HUES64 (cell line): Measurements from ENCODE around the gene GPC3.

Experiments used
- H3K27ac ChIP-seq: 2 replicates; pipeline ENCODE4 v1.7.0; 2013; ENCODE audit warnings: low read depth, low read length, inconsistent platforms
- H3K27me3 ChIP-seq: 2 replicates; pipeline ENCODE4 v1.6.1; 2013; ENCODE audit warnings: mild to moderate bottlenecking, low read length; ENCODE audit not compliant: insufficient read depth
- H3K36me3 ChIP-seq: 2 replicates; pipeline ENCODE4 v1.6.1; 2013; ENCODE audit warnings: mild to moderate bottlenecking, low read length; ENCODE audit not compliant: insufficient read depth
- H3K4me1 ChIP-seq: 2 replicates; pipeline ENCODE4 v1.6.1; 2013; ENCODE audit warnings: mild to moderate bottlenecking, low read length, moderate library complexity; ENCODE audit not compliant: insufficient read depth
- H3K4me3 ChIP-seq: 2 replicates; pipeline ENCODE4 v1.5.1; 2013; ENCODE audit warnings: mild to moderate bottlenecking, low read length, moderate library complexity
- H3K9ac ChIP-seq: 2 replicates; pipeline ENCODE4 v1.6.1; 2013; ENCODE audit warnings: mild to moderate bottlenecking, low read depth, low read length
- H3K9me3 ChIP-seq: 2 replicates; pipeline ENCODE4 v1.6.1; 2013; ENCODE audit warnings: low read depth, low read length; ENCODE audit not compliant: insufficient read depth
- WGBS: fragments of 150-250, 120-280 bp; methylation state at CpG from one replicate; pipeline ENCODE4 v1.1.7; 2013; ENCODE audit warnings: missing lambda C conversion rate; 5-methylcytosine and 5-hydroxymethylcytosine counted together

GPC3 gene

GRCh38 chrX:133966199-133966598, 19.2 kb downstream of the GPC3 start:
- Histone ChIP-seq H3K27ac (no peak overlapping the region), H3K9me3 (no peaks in the 10 kb centered on the region), H3K36me3 (no peaks in the 10 kb centered on the region; the same call in 1 of the 2 replicates), H3K4me1 (peaks cover 39% of the 10 kb centered on the region), H3K9ac (no peak overlapping the region), H3K27me3 (no peaks in the 10 kb centered on the region), H3K4me3 (no peak overlapping the region)
- WGBS = 96% methylated on average over 3 of the region's 3 CpGs

- Histone ChIP-seq H3K9ac (no peak overlapping the region), H3K9me3 (no peaks in the 10 kb centered on the region), H3K27ac (no peak overlapping the region), H3K27me3 (no peaks in the 10 kb centered on the region), H3K4me1 (peaks cover 31% of the 10 kb centered on the region), H3K36me3 (no peaks in the 10 kb centered on the region; the same call in 1 of the 2 replicates), H3K4me3 (no peak overlapping the region)
- 91% methylated on average over 3 of the region's 3 CpGs for WGBS
Observed at GRCh38 chrX:133965321-133965720, 20.1 kb downstream of the GPC3 start.

- no peaks in the 10 kb centered on the region for H3K9me3 ChIP-seq
- no peaks in the 10 kb centered on the region; the same call in 1 of the 2 replicates for H3K36me3 ChIP-seq
- H3K4me1 ChIP-seq = peaks cover 1% of the 10 kb centered on the region
- H3K27me3 ChIP-seq = no peaks in the 10 kb centered on the region
- H3K27ac ChIP-seq = no peak overlapping the region
- no peak overlapping the region for H3K4me3 ChIP-seq
- 96% methylated on average over 6 of the region's 6 CpGs for WGBS
- H3K9ac ChIP-seq = no peak overlapping the region
Observed at GRCh38 chrX:133961046-133961445, 24.3 kb downstream of the GPC3 start.

GRCh38 chrX:133959972-133960371, 25.4 kb downstream of the GPC3 start:
- H3K9ac ChIP-seq = no peak overlapping the region

GRCh38 chrX:133958997-133959688, 26.3 kb downstream of the GPC3 start:
- Histone ChIP-seq H3K9me3 (no peaks in the 10 kb centered on the region), H3K4me3 (no peak overlapping the region), H3K9ac (no peak overlapping the region), H3K27ac (no peak overlapping the region), H3K36me3 (peaks cover under 1% of the 10 kb centered on the region; the same call in 1 of the 2 replicates), H3K4me1 (no peaks in the 10 kb centered on the region), H3K27me3 (no peaks in the 10 kb centered on the region)
- 93% methylated on average over 2 of the region's 2 CpGs for WGBS

More at GRCh38 chrX:133959972-133960371, 25.4 kb downstream of the GPC3 start:
- Histone ChIP-seq H3K4me1 (no peaks in the 10 kb centered on the region; the same call in 1 of the 2 replicates), H3K36me3 (no peaks in the 10 kb centered on the region; the same call in 1 of the 2 replicates), H3K27me3 (no peaks in the 10 kb centered on the region), H3K4me3 (no peak overlapping the region), H3K9me3 (no peaks in the 10 kb centered on the region), H3K27ac (no peak overlapping the region)
- WGBS = 97% methylated on average over 2 of the region's 2 CpGs

- Histone ChIP-seq H3K27me3 (no peaks in the 10 kb centered on the region), H3K27ac (no peak overlapping the region)
- WGBS = 100% methylated on average over 1 of the region's 1 CpG
Observed at GRCh38 chrX:133956570-133957340, 28.6 kb downstream of the GPC3 start.

GRCh38 chrX:133953785-133954355, 31.5 kb downstream of the GPC3 start:
- no peaks in the 10 kb centered on the region for H3K9me3 ChIP-seq
- 88% methylated on average over 1 of the region's 4 CpGs for WGBS
- peaks cover 33% of the 10 kb centered on the region; the same call in 1 of the 2 replicates for H3K36me3 ChIP-seq
- H3K27ac ChIP-seq = no peak overlapping the region
- no peak overlapping the region for H3K4me3 ChIP-seq
- H3K4me1 ChIP-seq = no peaks in the 10 kb centered on the region
- no peak overlapping the region for H3K9ac ChIP-seq
- H3K27me3 ChIP-seq = no peaks in the 10 kb centered on the region

More at GRCh38 chrX:133956570-133957340, 28.6 kb downstream of the GPC3 start:
- Histone ChIP-seq H3K4me1 (no peaks in the 10 kb centered on the region), H3K4me3 (no peak overlapping the region), H3K9me3 (no peaks in the 10 kb centered on the region), H3K9ac (no peak overlapping the region), H3K36me3 (peaks cover 19% of the 10 kb centered on the region; the same call in 1 of the 2 replicates)

- 98% methylated on average over 2 of the region's 2 CpGs for WGBS
- H3K4me1 ChIP-seq = no peaks in the 10 kb centered on the region
- H3K9ac ChIP-seq = no peak overlapping the region
- peaks cover 33% of the 10 kb centered on the region; the same call in 1 of the 2 replicates for H3K36me3 ChIP-seq
- no peak overlapping the region for H3K27ac ChIP-seq
- H3K4me3 ChIP-seq = no peak overlapping the region
- no peaks in the 10 kb centered on the region for H3K9me3 ChIP-seq
- no peaks in the 10 kb centered on the region for H3K27me3 ChIP-seq
Observed at GRCh38 chrX:133953078-133953477, 32.3 kb downstream of the GPC3 start.

GRCh38 chrX:133951098-133951497, 34.3 kb downstream of the GPC3 start:
- Histone ChIP-seq H3K4me3 (no peak overlapping the region), H3K27me3 (no peaks in the 10 kb centered on the region), H3K9me3 (no peaks in the 10 kb centered on the region), H3K36me3 (peaks cover 33% of the 10 kb centered on the region; the same call in 1 of the 2 replicates), H3K9ac (no peak overlapping the region), H3K4me1 (0 out of 2 replicates have a peak, but pooled peaks cover 5% of the 10 kb centered on the region), H3K27ac (no peak overlapping the region)
- 100% methylated on average over 2 of the region's 2 CpGs for WGBS

GRCh38 chrX:133950214-133950613, 35.2 kb downstream of the GPC3 start:
- 90% methylated on average over 3 of the region's 3 CpGs for WGBS
- Histone ChIP-seq H3K4me3 (no peak overlapping the region), H3K9ac (no peak overlapping the region), H3K27ac (no peak overlapping the region), H3K36me3 (peaks cover 36% of the 10 kb centered on the region; the same call in 1 of the 2 replicates), H3K9me3 (no peaks in the 10 kb centered on the region), H3K27me3 (no peaks in the 10 kb centered on the region), H3K4me1 (0 out of 2 replicates have a peak, but pooled peaks cover 5% of the 10 kb centered on the region)

- peaks cover 36% of the 10 kb centered on the region; the same call in 1 of the 2 replicates for H3K36me3 ChIP-seq
- H3K27ac ChIP-seq = no peak overlapping the region
- no peak overlapping the region for H3K4me3 ChIP-seq
- H3K9me3 ChIP-seq = no peaks in the 10 kb centered on the region
- H3K9ac ChIP-seq = no peak overlapping the region
- 88% methylated on average over 1 of the region's 1 CpG for WGBS
- no peaks in the 10 kb centered on the region for H3K27me3 ChIP-seq
- 0 out of 2 replicates have a peak, but pooled peaks cover 5% of the 10 kb centered on the region for H3K4me1 ChIP-seq
Observed at GRCh38 chrX:133948895-133949294, 36.5 kb downstream of the GPC3 start.
